ENCODE measurements around the gene UBE3D.

GRCh38 chr6:83067448-83068439 is 2.1 kb upstream of the UBE3D start, which contains the start of gene DOP1A:
- TF ChIP-seq RNF2 (IDR thresholded peaks at IDR 0.05; ENCODE audit: borderline replicate concordance, low read depth), result no peak
- peak; percentile 73 for TF ChIP-seq MAX (IDR thresholded peaks at IDR 0.05)
- peak; percentile 83 for TF ChIP-seq CTCF (IDR thresholded peaks at IDR 0.05)
- TF ChIP-seq JUN (IDR thresholded peaks at IDR 0.05), result no peak; a peak in 1 of 5 replicates
- TF ChIP-seq CHD2 (IDR thresholded peaks at IDR 0.05; ENCODE audit: low read length, partially characterized antibody), result no peak
- TF ChIP-seq POLR2A (IDR thresholded peaks at IDR 0.05; ENCODE audit: low read length), result peak; percentile 21; the same call in 1 of the 2 replicates
- no peak for TF ChIP-seq REST (IDR thresholded peaks at IDR 0.05)

All from A549 (cell line).